GM18520 (cell line): ENCODE data around the gene CNTN2.

Experiments used
- ATAC-seq: cut with Tn5 transposase; IDR thresholded peaks from one replicate; pipeline ENCODE4 v1.9.1; 2021; ENCODE audit not compliant: unreplicated experiment

Gene CNTN2

GRCh38 chr1:205072286-205072685 lies 29.3 kb downstream of the CNTN2 start:
- ATAC-seq = no peak

DNA sequence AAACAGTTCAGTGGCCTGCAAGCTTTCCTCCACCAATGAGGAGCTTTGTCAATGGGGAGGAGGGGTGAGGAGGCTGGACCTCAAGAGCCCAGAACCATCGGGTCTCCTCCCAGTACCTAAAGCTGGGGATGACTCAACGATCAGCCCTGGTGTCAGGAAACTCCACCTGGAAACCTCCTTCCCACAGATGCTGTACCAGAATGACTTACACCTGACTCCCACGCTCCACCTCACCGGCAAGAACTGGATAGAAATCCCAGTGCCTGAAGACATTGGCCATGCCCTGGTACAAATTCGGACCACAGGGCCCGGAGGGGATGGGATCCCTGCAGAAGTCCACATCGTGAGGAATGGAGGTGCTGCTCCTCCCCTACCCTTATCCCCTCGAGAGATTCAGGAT lies 29.9 kb downstream of the CNTN2 start:
- no peak for ATAC-seq

GRCh38 chr1:205073511-205073910 lies 30.5 kb downstream of the CNTN2 start:
- ATAC-seq = no peak

DNA sequence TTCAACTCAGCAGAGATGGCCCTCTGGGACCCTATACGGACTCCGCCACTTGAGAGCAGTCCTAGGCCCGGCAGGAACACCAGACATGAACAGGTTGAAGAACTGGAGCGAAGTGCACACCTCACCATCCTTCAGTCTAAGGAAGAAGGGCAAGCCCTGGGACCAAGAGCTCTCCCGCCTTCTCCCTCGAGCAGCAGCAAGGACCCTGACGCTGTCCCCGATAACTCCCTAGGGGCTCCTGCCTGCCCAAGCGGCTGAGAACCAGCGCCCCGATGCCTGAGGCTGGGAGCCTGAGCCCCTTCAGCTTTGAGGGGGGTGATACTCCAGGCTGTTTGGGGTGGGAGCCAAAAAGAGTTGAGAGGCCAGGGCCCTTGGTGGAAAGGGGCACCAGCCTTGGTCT lies 31.1 kb downstream of the CNTN2 start:
- no peak for ATAC-seq

- ATAC-seq = no peak
Observed at GRCh38 chr1:205074513-205074912, 31.5 kb downstream of the CNTN2 start.

DNA sequence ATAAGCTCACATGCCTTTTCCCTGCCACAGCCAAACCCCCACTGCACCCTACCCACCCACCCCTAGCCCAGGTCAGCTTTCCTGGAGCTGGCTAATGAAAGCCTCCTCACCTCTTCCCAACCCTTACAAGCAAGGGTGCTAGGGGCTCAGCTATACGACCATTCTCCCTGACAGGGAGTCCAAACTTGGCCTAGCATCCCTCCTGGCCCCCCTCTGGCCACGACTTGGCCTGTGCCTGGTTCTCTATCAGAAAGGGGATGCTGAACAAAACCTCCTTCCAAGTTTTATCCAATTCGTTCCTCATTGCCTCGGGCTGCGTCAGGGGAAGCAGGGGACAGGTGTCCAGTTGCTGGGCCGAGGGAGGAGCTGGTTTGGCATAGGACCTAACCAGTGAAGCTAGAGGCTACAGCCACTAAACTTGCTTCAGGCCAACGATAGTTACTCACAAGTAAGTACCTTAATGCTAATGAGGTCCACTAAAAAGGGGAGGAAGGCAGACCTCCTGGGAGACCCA lies 32.7 kb downstream of the CNTN2 start:
- no peak for ATAC-seq

- ATAC-seq = no peak
Observed at GRCh38 chr1:205076245-205076761, 33.3 kb downstream of the CNTN2 start.

DNA sequence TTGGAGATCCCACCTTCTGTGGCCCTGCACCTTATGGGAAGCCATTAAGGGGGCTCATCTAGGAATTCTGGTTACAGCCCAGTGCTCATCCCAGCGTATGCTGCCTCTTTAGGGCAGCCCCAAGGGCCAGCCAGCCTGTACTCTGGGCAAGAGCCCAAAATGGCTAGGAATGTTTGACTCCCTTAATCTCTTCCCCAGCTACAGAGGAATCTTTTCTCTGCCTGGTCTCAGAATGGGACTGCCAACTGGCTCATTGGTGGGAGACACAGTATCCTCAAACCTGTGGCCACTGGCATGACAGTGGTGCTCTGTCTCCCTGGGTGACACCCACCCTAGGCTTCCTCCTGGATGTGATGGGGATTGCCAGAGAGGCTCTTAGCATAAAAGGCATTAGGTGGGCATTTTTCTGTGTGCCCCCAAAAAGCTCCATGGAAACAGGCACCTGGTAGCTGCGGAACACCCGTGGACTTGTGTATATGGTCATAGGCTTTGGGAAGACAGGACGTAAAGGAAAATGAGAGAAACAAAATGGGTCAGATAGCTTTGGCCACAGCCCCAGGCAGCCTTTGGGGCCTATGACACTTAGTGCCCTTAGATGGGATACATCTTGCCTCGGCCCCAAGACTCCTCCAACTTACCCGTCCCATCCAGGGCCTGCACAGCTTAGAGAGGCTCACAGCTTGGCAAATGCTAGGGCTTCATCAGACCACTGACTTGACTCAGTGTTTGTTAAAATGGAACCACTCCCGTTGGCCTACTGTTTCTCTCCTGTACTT lies 34.3 kb downstream of the CNTN2 start:
- ATAC-seq = no peak

GRCh38 chr1:205077934-205078311 lies 34.9 kb downstream of the CNTN2 start:
- no peak for ATAC-seq

- ATAC-seq = no peak
Observed at GRCh38 chr1:205082431-205082830, 39.4 kb downstream of the CNTN2 start.

- no peak for ATAC-seq
Observed at GRCh38 chr1:205084360-205084759, 41.3 kb downstream of the CNTN2 start, which contains the start of gene TMEM81. TSS of gene TMEM81 (minus strand) at chr1:205084460. CDS start at chr1:205084320, 140 bp downstream.

- ATAC-seq = no peak
Observed at GRCh38 chr1:205088341-205088740, 45.3 kb downstream of the CNTN2 start.

DNA sequence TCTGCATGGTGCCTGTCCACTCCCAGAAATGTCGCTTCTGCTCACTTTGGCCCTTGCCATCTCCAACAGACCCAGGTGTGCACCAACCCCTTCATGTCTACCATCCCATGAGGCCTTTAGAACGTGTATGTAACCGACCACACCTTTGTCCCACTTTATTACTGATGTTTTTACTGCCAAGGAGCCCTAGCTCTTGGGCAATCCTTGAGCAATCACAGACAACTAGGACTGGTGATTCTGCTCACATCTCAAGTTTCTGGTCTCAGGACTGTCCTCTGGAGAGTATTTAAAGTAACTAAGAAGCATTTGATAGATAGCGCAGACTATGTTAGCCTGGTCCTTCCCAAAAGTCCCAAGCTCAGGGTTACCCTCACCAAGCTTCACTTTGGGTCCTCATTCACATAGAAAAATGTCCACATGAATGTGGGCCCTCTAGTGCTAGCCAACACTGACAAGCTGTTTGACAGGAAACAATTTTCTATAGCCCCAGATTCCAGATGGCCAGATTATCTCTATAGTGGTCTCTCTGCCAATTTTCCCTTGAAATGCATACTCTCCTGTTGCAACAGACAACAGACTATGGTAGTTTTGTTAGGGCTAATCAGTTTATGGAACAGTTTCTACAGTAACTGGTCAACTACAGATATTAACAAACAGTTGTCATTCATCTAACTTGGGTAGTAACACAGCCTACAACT lies 48.2 kb downstream of the CNTN2 start:
- ATAC-seq = no peak

GRCh38 chr1:205095422-205095821 lies 52.4 kb downstream of the CNTN2 start:
- no peak for ATAC-seq

GRCh38 chr1:205098242-205098641 lies 55.2 kb downstream of the CNTN2 start:
- no peak for ATAC-seq

DNA sequence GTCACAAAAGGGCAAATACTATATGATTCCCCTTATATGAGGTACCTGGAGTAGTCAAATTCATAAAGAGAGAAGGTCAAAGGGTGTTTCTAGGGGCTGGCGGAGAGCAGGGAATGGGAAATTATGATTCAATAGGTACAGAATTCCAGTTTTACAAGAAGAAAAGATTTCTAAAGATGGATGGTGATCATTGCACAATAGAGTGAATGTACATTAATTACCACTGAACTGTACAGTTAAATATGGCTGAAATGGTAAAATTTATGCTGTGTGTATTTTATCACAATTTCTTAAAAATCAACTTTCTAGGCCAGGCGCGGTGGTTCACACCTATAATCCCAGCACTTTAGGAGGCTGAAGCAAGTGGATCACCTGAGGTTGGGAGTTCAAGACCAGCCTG lies 59.4 kb downstream of the CNTN2 start:
- ATAC-seq = no peak

- no peak for ATAC-seq
Observed at GRCh38 chr1:205107327-205107726, 64.3 kb downstream of the CNTN2 start.

GRCh38 chr1:205108464-205108863 lies 65.5 kb downstream of the CNTN2 start:
- ATAC-seq = no peak

- no peak for ATAC-seq
Observed at GRCh38 chr1:205109269-205109668, 66.3 kb downstream of the CNTN2 start.

DNA sequence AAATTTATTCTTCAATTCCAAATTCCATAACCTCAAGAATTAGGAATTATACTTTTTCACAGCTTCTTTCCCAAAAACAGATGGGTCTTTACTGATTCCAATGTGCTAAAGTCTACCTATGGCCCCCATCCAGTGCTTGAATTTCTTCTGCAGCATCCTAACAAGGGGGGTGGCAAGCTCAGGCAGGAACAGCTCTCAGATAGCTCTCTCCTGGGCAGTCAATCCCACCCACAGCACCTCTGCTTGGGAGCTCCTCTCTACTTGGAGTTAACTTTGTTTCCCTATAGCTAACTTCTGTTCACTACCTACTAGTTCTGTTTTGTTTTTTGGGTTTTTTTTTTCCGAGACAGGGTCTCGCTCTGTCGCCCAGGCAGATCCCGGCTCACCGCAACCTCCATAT lies 66.7 kb downstream of the CNTN2 start:
- no peak for ATAC-seq

DNA sequence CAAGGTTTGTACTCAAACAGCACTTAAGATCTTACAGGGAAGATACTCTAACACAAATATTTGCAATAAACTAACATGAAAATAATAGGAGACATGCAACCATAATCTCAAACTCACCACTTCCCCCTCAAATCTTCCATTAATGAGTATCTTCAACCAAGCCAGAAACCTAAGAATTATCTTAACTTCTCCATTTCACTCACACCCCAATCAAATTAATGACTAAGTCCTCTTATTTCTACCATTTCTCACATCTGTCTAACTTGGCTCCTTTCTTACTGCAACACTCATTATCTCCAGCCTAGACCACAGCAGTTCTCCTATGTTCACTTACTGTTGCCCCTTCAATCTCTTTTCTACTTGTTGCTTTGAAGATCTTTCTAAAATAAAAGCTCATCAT lies 68.3 kb downstream of the CNTN2 start:
- no peak for ATAC-seq

DNA sequence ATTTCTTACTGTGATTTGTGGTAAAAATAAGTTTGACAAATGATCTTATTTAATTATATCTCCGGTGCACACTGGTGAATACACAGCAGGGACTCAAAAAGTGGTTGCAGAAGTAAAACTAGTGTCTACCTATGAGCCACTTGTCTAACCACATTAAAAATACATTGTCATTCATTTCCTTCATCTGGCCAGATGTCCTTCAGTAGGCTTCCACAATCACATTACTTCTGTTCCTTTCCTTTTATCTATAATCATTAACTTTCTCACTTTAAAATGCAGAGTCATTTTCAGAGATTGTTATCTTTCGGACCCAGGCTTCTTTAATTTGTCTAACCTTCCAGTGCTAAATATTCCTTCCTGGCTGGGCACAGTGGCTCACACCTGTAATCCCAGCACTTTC lies 75.7 kb downstream of the CNTN2 start:
- no peak for ATAC-seq
